Progenitor cell of endocrine pancreas (in vitro differentiated cells): ENCODE results near the gene ZNF324B. TPM values are rescaled to one million over a fixed set of nuclear protein-coding genes. Genes with fewer than 3 reads are reported as not detected.

Experiments
- DNase-seq: peaks from one replicate; pipeline ENCODE4 v3.0.0; 2021; ENCODE audit warnings: low spot score; ENCODE audit not compliant: unreplicated experiment
- H3K27ac Mint-ChIP-seq: 2 replicates; pipeline ENCODE4 v1.8.0; 2021; ENCODE audit warnings: mild to moderate bottlenecking, moderate library complexity, mixed read lengths
- H3K27me3 Mint-ChIP-seq: 2 replicates; pipeline ENCODE4 v1.8.0; 2021; ENCODE audit warnings: mixed read lengths
- H3K36me3 Mint-ChIP-seq: 2 replicates; pipeline ENCODE4 v1.8.0; 2022; ENCODE audit warnings: mixed read lengths; ENCODE audit not compliant: insufficient read depth
- H3K4me1 Mint-ChIP-seq: 2 replicates; pipeline ENCODE4 v1.8.0; 2021; ENCODE audit warnings: low read depth, mixed read lengths
- H3K4me3 Mint-ChIP-seq: 2 replicates; pipeline ENCODE4 v1.8.0; 2021; ENCODE audit warnings: low read depth, mild to moderate bottlenecking, moderate library complexity, mixed read lengths
- H3K9me3 Mint-ChIP-seq: 2 replicates; pipeline ENCODE4 v1.8.0; 2021; ENCODE audit warnings: low read depth, mixed read lengths
- CTCF ChIP-seq: fragments of 200-600 bp; sonication (generic); IDR thresholded peaks from one replicate; pipeline ENCODE4 v1.5.0; 2021; ENCODE audit warnings: antibody characterized with exemption, mild to moderate bottlenecking; ENCODE audit not compliant: unreplicated experiment
- total RNA-seq: library from RNA; stranded (reverse); gene quantifications from 2 replicates; pipeline ENCODE4 v1.2.1, GENCODE V29; 2021

Gene ZNF324B
- total RNA-seq, 1 donor from 2014 or later, result 11.2 TPM

GRCh38 chr19:58476498-58477015, 25.1 kb downstream of the ZNF324B start:
- no peaks in the 10 kb centered on the region for H3K9me3 Mint-ChIP-seq
- H3K4me1 Mint-ChIP-seq, result peaks cover 10% of the 10 kb centered on the region
- no peaks in the 10 kb centered on the region for H3K36me3 Mint-ChIP-seq
- H3K27me3 Mint-ChIP-seq, result no peaks in the 10 kb centered on the region
- peak overlapping the region; percentile 92 for H3K27ac Mint-ChIP-seq
- peak overlapping the region; percentile 93 for H3K4me3 Mint-ChIP-seq
- no peak for TF ChIP-seq CTCF
- no peak for DNase-seq

- no peak for DNase-seq
- Mint-ChIP-seq H3K36me3 (no peaks in the 10 kb centered on the region), H3K4me1 (peaks cover 10% of the 10 kb centered on the region), H3K27ac (peak overlapping the region; percentile 92), H3K9me3 (no peaks in the 10 kb centered on the region), H3K4me3 (peak overlapping the region; percentile 93), H3K27me3 (no peaks in the 10 kb centered on the region)
- no peak for TF ChIP-seq CTCF
These were observed 25.7 kb downstream of the ZNF324B start for GRCh38 chr19:58477130-58477529.

GRCh38 chr19:58477871-58478270, 26.4 kb downstream of the ZNF324B start:
- Mint-ChIP-seq H3K27ac (no peak overlapping the region), H3K9me3 (no peaks in the 10 kb centered on the region), H3K4me1 (peaks cover 10% of the 10 kb centered on the region), H3K4me3 (no peak overlapping the region), H3K27me3 (no peaks in the 10 kb centered on the region), H3K36me3 (no peaks in the 10 kb centered on the region)
- no peak for DNase-seq
- no peak for TF ChIP-seq CTCF

- H3K27ac Mint-ChIP-seq, result no peak overlapping the region
- H3K4me1 Mint-ChIP-seq, result peaks cover 10% of the 10 kb centered on the region
- no peaks in the 10 kb centered on the region for H3K9me3 Mint-ChIP-seq
- no peaks in the 10 kb centered on the region for H3K27me3 Mint-ChIP-seq
- no peak for TF ChIP-seq CTCF
- no peak for DNase-seq
- H3K36me3 Mint-ChIP-seq, result no peaks in the 10 kb centered on the region
- H3K4me3 Mint-ChIP-seq, result no peak overlapping the region
These were observed 27.9 kb downstream of the ZNF324B start for GRCh38 chr19:58479303-58479702.

- no peak overlapping the region for H3K27ac Mint-ChIP-seq
- H3K4me3 Mint-ChIP-seq, result no peak overlapping the region
- no peaks in the 10 kb centered on the region for H3K36me3 Mint-ChIP-seq
- H3K27me3 Mint-ChIP-seq, result no peaks in the 10 kb centered on the region
- no peak for DNase-seq
- H3K9me3 Mint-ChIP-seq, result no peaks in the 10 kb centered on the region
- TF ChIP-seq CTCF, result no peak
- peaks cover 10% of the 10 kb centered on the region for H3K4me1 Mint-ChIP-seq
These were observed 28.5 kb downstream of the ZNF324B start for GRCh38 chr19:58479736-58480480.
